HCT116 (cell line): Measurements from ENCODE around the gene THBS1. TPM values are rescaled to one million over a fixed set of nuclear protein-coding genes. Genes with fewer than 3 reads are reported as not detected.

Experiments used
- ATAC-seq: fragments of 200-7000 bp; cut with Tn5 transposase; 2 replicates; pipeline ENCODE4 v1.9.1; 2020; ENCODE audit warnings: mild to moderate bottlenecking, moderate library complexity
- BruUV-seq: library from RNA; stranded (reverse); fragments of 400-500 nt; replicated peaks from 2 replicates; lab custom pipeline; 2021; lab: Mats Ljungman, UMichigan
- CTCF ChIA-PET: fragments of 300-600 bp; sonication (Branson Sonifier 250); formaldehyde crosslinking; loops from one replicate; lab custom pipeline; 2021; ENCODE audit warnings: antibody characterized with exemption; lab: Charles Lee
- POLR2A ChIA-PET: fragments of 300-600, 350-600 bp; sonication (Branson Sonifier 250); formaldehyde crosslinking; loops from one replicate; lab custom pipeline; 2021; ENCODE audit warnings: antibody characterized with exemption; lab: Charles Lee
- RAD21 ChIA-PET, 2 experiments: fragments of 300-600 bp; sonication (Branson Sonifier 250); formaldehyde crosslinking; loops; one replicate each; lab custom pipeline; 2023; ENCODE audit warnings: low total read pairs in 2 of 2; ENCODE audit not compliant: uncharacterized antibody in 2 of 2, unreplicated experiment in 2 of 2, low non-redundant PET in 1 of 2; lab: Charles Lee
- DNase-seq: peaks from one replicate; pipeline ENCODE4 v3.0.0-alpha.2; 2010; ENCODE audit warnings: low read depth, low spot score
- H2AFZ ChIP-seq: fragments of 200-600 bp; shearing (Covaris generic), sonication (generic); 2 replicates; pipeline ENCODE4 v1.6.1; 2017; ENCODE audit warnings: low read depth, mixed run types, mixed read lengths, antibody characterized with exemption, low read length; ENCODE audit not compliant: poor library complexity, severe bottlenecking
- H3K27ac ChIP-seq: 2 replicates; pipeline ENCODE4 v1.5.1; 2012; ENCODE audit warnings: low read depth, low read length
- H3K27me3 ChIP-seq: fragments of 200-600 bp; sonication (generic); 2 replicates; pipeline ENCODE4 v1.6.1; 2016; ENCODE audit warnings: mixed run types, low read length, mixed read lengths; ENCODE audit not compliant: insufficient read depth
- H3K36me3 ChIP-seq, 2 experiments: fragments of 200-500 bp in 1 of 2; fragments of 200-600 bp in 1 of 2; sonication (Bioruptor generic) in 1 of 2; sonication (generic) in 1 of 2; 2 replicates each; pipeline versions ENCODE4 v1.5.1 to v1.6.1; 2014 to 2016; ENCODE audit warnings: low read length in 2 of 2, inconsistent platforms in 1 of 2, mixed read lengths in 1 of 2, mixed run types in 1 of 2; ENCODE audit not compliant: insufficient read depth in 2 of 2, control insufficient read depth in 1 of 2
- H3K4me1 ChIP-seq, 2 experiments: fragments of 200-600 bp in 1 of 2; sonication (generic) in 1 of 2; 2 replicates each; pipeline versions ENCODE4 v1.5.1 to v1.6.1; 2012 to 2017; ENCODE audit warnings: low read length in 2 of 2, inconsistent platforms in 1 of 2, mild to moderate bottlenecking in 1 of 2, mixed read lengths in 1 of 2, mixed run types in 1 of 2, moderate library complexity in 1 of 2; ENCODE audit not compliant: insufficient read depth in 2 of 2, control insufficient read depth in 1 of 2
- H3K4me2 ChIP-seq: fragments of 200-600 bp; sonication (generic); 2 replicates; pipeline ENCODE4 v1.6.1; 2017; ENCODE audit warnings: mixed run types, low read length, mixed read lengths
- H3K4me3 ChIP-seq, 2 experiments: fragments of 200-600 bp in 1 of 2; sonication (generic) in 1 of 2; replicated peaks in 1 of 2; 2 replicates each; pipeline ENCODE4 v1.5.1; 2011 to 2016; ENCODE audit warnings: low read length in 2 of 2, control low read depth in 1 of 2, low read depth in 1 of 2, mild to moderate bottlenecking in 1 of 2, mixed read lengths in 1 of 2, mixed run types in 1 of 2
- H3K79me2 ChIP-seq: fragments of 200-600 bp; sonication (generic); 2 replicates; pipeline ENCODE4 v1.6.1; 2017; ENCODE audit warnings: mild to moderate bottlenecking, mixed run types, low read length, moderate library complexity, mixed read lengths; ENCODE audit not compliant: insufficient read depth
- H3K9ac ChIP-seq: fragments of 200-600 bp; sonication (generic); 2 replicates; pipeline ENCODE4 v1.6.1; 2016; ENCODE audit warnings: low read length, mixed read lengths
- H3K9me2 ChIP-seq: fragments of 200-600 bp; sonication (generic), shearing (Covaris generic); 2 replicates; pipeline ENCODE4 v1.6.1; 2017; ENCODE audit warnings: mixed run types, mild to moderate bottlenecking, moderate library complexity; ENCODE audit not compliant: insufficient read depth
- H3K9me3 ChIP-seq, 2 experiments: fragments of 200-500 bp in 1 of 2; fragments of 200-600 bp in 1 of 2; sonication (Bioruptor generic) in 1 of 2; sonication (generic) in 1 of 2; 2 replicates each; pipeline ENCODE4 v1.6.1; 2014 to 2017; ENCODE audit warnings: low read length in 2 of 2, mixed read lengths in 2 of 2, inconsistent platforms in 1 of 2, low read depth in 1 of 2, mild to moderate bottlenecking in 1 of 2, mixed run types in 1 of 2, moderate library complexity in 1 of 2; ENCODE audit not compliant: control insufficient read depth in 1 of 2, insufficient read depth in 1 of 2
- H4K20me1 ChIP-seq: fragments of 200-600 bp; sonication (generic), shearing (Covaris generic); 2 replicates; pipeline ENCODE4 v1.6.1; 2017; ENCODE audit warnings: mixed run types, mild to moderate bottlenecking, moderate library complexity; ENCODE audit not compliant: insufficient read depth
- CBX3 ChIP-seq: IDR thresholded peaks from 2 replicates; pipeline ENCODE4 v1.6.1; 2012; ENCODE audit warnings: low read depth
- EGR1 ChIP-seq: IDR thresholded peaks from 2 replicates; pipeline ENCODE4 v1.6.1; 2012; ENCODE audit warnings: low read depth
- ELF1 ChIP-seq: IDR thresholded peaks from 2 replicates; pipeline ENCODE4 v1.6.1; 2012; ENCODE audit warnings: low read depth, borderline replicate concordance
- EZH2phosphoT487 ChIP-seq: fragments of 200-600 bp; IDR thresholded peaks from 2 replicates; pipeline ENCODE4 v1.6.1; 2018; ENCODE audit warnings: antibody characterized with exemption, borderline replicate concordance
- POLR2A ChIP-seq: IDR thresholded peaks from 2 replicates; pipeline ENCODE4 v1.7.0; 2011; ENCODE audit warnings: borderline replicate concordance; ENCODE audit not compliant: insufficient read depth, insufficient read length; ENCODE audit errors: extremely low read depth
- POLR2AphosphoS5 ChIP-seq: IDR thresholded peaks from 2 replicates; pipeline ENCODE4 v1.6.1; 2011; ENCODE audit warnings: mild to moderate bottlenecking, low read depth, low read length, moderate library complexity
- SIN3A ChIP-seq: IDR thresholded peaks from 2 replicates; pipeline ENCODE4 v1.6.1; 2012; ENCODE audit warnings: low read depth
- SP1 ChIP-seq: IDR thresholded peaks from 2 replicates; pipeline ENCODE4 v1.6.1; 2012; ENCODE audit warnings: low read depth
- ZNF274 ChIP-seq: fragments of 200-500 bp; sonication (Bioruptor generic); IDR thresholded peaks from 2 replicates; pipeline ENCODE4 v1.6.1; 2014; ENCODE audit warnings: mild to moderate bottlenecking, low read depth, low read length, inconsistent platforms
- intact Hi-C: fragments of 100-400 bp; cut with micrococcal nuclease; formaldehyde crosslinking; loops from 2 replicates; pipeline ENCODE4 v1.10.0; 2022
- total RNA-seq: library from RNA; stranded (reverse); gene quantifications from one replicate; pipeline ENCODE4 v1.2.1, GENCODE V29; 2021; ENCODE audit not compliant: unreplicated experiment
- TF ChIP-seq, protein P1 (sequence below): IDR thresholded peaks from 2 replicates; pipeline ENCODE4 v1.6.1; 2012; ENCODE audit warnings: low read depth
- TF ChIP-seq, protein P2 (sequence below): IDR thresholded peaks from 2 replicates; pipeline ENCODE4 v1.6.1; 2012
- TF ChIP-seq, protein P3 (sequence below): IDR thresholded peaks from 2 replicates; pipeline ENCODE4 v1.6.1; 2012
- TF ChIP-seq, protein P4 (sequence below), 3 experiments: fragments of 200-600 bp in 1 of 3; sonication (generic) in 1 of 3; IDR thresholded peaks in 2 of 3; conservative IDR thresholded peaks in 1 of 3; 2 replicates each; pipeline ENCODE4 v1.5.1; 2012 to 2017; ENCODE audit warnings: low read depth in 2 of 3, low read length in 2 of 3, antibody characterized with exemption in 1 of 3, borderline replicate concordance in 1 of 3, control low read depth in 1 of 3, mild to moderate bottlenecking in 1 of 3, mixed read lengths in 1 of 3, mixed run types in 1 of 3, moderate library complexity in 1 of 3; ENCODE audit not compliant: insufficient read depth in 1 of 3
- TF ChIP-seq, protein P5 (sequence below): IDR thresholded peaks from 2 replicates; pipeline ENCODE4 v1.6.1; 2011; ENCODE audit warnings: mild to moderate bottlenecking, low read length, moderate library complexity; ENCODE audit not compliant: insufficient replicate concordance; ENCODE audit errors: extremely low read depth

THBS1 gene
- total RNA-seq, 1 experiment from 2014 or later: 6.3 TPM

DNA sequence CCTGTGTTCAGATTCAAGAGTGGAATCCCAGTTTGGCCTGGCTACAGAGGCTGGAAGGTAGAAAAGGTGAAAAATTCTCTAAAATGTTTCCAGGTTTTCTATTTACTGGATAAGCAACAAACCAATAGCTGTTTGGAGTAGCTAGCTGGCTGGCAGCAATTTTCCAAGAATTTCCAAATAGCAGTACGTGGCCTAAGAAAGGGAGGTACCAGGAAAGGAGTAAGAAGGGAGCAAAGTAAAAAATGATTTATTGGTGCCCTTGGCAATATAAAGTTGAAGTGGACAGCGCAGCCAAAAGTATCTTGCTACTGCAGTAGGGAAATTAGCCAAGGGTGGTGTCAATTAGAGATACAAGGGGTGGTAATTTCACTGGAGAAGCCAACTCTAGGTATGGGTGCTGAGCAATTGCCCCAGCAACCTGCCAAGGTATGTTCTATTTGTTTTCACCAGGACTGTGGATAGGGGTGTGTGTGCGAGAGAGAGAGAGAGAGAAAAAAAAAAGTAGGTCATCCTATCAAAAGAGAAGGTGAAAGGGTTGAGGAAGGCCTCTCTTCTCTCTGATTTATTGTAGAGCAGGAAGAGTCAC lies 40.8 kb upstream of the THBS1 start:
- Histone ChIP-seq H2AFZ (no peak overlapping the region), H3K79me2 (no peaks in the 10 kb centered on the region), H3K4me2 (no peak overlapping the region), H3K4me3 (no peak overlapping the region), H3K9me3 (no peaks in the 10 kb centered on the region), H3K4me1 (no peaks in the 10 kb centered on the region), H3K27me3 (no peaks in the 10 kb centered on the region), H3K9ac (no peak overlapping the region), H3K36me3 (no peaks in the 10 kb centered on the region), H3K9me2 (no peaks in the 10 kb centered on the region), H3K27ac (no peak overlapping the region), H4K20me1 (no peaks in the 10 kb centered on the region)
- ChIA-PET CTCF (no interaction called here), RAD21 (no interaction called here), POLR2A (no interaction called here)
- DNase-seq: no peak
- intact Hi-C loops: no loop called here
- no peak for ATAC-seq
- TF ChIP-seq SP1 (no peak), EGR1 (no peak), SIN3A (no peak), POLR2AphosphoS5 (no peak), CBX3 (no peak), POLR2A (no peak), ZNF274 (no peak), EZH2phosphoT487 (no peak), ELF1 (no peak)
- TF ChIP-seq, protein P1, sequence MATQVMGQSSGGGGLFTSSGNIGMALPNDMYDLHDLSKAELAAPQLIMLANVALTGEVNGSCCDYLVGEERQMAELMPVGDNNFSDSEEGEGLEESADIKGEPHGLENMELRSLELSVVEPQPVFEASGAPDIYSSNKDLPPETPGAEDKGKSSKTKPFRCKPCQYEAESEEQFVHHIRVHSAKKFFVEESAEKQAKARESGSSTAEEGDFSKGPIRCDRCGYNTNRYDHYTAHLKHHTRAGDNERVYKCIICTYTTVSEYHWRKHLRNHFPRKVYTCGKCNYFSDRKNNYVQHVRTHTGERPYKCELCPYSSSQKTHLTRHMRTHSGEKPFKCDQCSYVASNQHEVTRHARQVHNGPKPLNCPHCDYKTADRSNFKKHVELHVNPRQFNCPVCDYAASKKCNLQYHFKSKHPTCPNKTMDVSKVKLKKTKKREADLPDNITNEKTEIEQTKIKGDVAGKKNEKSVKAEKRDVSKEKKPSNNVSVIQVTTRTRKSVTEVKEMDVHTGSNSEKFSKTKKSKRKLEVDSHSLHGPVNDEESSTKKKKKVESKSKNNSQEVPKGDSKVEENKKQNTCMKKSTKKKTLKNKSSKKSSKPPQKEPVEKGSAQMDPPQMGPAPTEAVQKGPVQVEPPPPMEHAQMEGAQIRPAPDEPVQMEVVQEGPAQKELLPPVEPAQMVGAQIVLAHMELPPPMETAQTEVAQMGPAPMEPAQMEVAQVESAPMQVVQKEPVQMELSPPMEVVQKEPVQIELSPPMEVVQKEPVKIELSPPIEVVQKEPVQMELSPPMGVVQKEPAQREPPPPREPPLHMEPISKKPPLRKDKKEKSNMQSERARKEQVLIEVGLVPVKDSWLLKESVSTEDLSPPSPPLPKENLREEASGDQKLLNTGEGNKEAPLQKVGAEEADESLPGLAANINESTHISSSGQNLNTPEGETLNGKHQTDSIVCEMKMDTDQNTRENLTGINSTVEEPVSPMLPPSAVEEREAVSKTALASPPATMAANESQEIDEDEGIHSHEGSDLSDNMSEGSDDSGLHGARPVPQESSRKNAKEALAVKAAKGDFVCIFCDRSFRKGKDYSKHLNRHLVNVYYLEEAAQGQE: no peak
- TF ChIP-seq, protein P2, sequence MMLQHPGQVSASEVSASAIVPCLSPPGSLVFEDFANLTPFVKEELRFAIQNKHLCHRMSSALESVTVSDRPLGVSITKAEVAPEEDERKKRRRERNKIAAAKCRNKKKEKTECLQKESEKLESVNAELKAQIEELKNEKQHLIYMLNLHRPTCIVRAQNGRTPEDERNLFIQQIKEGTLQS: no peak
- TF ChIP-seq, protein P3, sequence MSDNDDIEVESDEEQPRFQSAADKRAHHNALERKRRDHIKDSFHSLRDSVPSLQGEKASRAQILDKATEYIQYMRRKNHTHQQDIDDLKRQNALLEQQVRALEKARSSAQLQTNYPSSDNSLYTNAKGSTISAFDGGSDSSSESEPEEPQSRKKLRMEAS: no peak
- TF ChIP-seq, protein P4, sequence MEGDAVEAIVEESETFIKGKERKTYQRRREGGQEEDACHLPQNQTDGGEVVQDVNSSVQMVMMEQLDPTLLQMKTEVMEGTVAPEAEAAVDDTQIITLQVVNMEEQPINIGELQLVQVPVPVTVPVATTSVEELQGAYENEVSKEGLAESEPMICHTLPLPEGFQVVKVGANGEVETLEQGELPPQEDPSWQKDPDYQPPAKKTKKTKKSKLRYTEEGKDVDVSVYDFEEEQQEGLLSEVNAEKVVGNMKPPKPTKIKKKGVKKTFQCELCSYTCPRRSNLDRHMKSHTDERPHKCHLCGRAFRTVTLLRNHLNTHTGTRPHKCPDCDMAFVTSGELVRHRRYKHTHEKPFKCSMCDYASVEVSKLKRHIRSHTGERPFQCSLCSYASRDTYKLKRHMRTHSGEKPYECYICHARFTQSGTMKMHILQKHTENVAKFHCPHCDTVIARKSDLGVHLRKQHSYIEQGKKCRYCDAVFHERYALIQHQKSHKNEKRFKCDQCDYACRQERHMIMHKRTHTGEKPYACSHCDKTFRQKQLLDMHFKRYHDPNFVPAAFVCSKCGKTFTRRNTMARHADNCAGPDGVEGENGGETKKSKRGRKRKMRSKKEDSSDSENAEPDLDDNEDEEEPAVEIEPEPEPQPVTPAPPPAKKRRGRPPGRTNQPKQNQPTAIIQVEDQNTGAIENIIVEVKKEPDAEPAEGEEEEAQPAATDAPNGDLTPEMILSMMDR (IDR thresholded peaks at IDR 0.05 in 2 of 3, conservative IDR thresholded peaks at IDR 0.05 in 1 of 3; ENCODE audit: borderline replicate concordance in 1 of 3, insufficient read depth in 1 of 3, low read depth in 2 of 3, low read length in 2 of 3): no peak
- TF ChIP-seq, protein P5, sequence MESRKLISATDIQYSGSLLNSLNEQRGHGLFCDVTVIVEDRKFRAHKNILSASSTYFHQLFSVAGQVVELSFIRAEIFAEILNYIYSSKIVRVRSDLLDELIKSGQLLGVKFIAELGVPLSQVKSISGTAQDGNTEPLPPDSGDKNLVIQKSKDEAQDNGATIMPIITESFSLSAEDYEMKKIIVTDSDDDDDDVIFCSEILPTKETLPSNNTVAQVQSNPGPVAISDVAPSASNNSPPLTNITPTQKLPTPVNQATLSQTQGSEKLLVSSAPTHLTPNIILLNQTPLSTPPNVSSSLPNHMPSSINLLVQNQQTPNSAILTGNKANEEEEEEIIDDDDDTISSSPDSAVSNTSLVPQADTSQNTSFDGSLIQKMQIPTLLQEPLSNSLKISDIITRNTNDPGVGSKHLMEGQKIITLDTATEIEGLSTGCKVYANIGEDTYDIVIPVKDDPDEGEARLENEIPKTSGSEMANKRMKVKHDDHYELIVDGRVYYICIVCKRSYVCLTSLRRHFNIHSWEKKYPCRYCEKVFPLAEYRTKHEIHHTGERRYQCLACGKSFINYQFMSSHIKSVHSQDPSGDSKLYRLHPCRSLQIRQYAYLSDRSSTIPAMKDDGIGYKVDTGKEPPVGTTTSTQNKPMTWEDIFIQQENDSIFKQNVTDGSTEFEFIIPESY: no peak
- TF ChIP-seq, all 23 proteins: peak for 0
- BruUV-seq: no TSS peak
